Central memory CD4-positive, alpha-beta T cell (primary cell): ENCODE measurements around the gene MFSD12.
"Not testable (repeated sequence)": the region's sequence is repeated elsewhere in the genome, so short reads cannot be mapped to it uniquely, and the experiment has no call there.

Experiments used
- DNase-seq: peaks from one replicate; pipeline ENCODE4 v3.0.0; 2022

MFSD12 gene

GRCh38 chr19:3536429-3537100, 20.8 kb downstream of the MFSD12 start:
- DNase-seq = no peak

GRCh38 chr19:3535981-3536380, 21.4 kb downstream of the MFSD12 start:
- no peak for DNase-seq

- no peak for DNase-seq
These were observed 21.8 kb downstream of the MFSD12 start for GRCh38 chr19:3535563-3535965.

- no peak for DNase-seq
These were observed 22.2 kb downstream of the MFSD12 start for GRCh38 chr19:3535235-3535535.

- no peak for DNase-seq
These were observed 22.8 kb downstream of the MFSD12 start for GRCh38 chr19:3534375-3535234.

GRCh38 chr19:3533563-3534216, 23.7 kb downstream of the MFSD12 start:
- no peak for DNase-seq

- no peak for DNase-seq
These were observed 24.4 kb downstream of the MFSD12 start for GRCh38 chr19:3533033-3533432.

- DNase-seq = no peak
These were observed 25.1 kb downstream of the MFSD12 start for GRCh38 chr19:3532154-3532786.

GRCh38 chr19:3531716-3532115, 25.7 kb downstream of the MFSD12 start:
- no peak for DNase-seq

- DNase-seq = no peak
These were observed 27.0 kb downstream of the MFSD12 start for GRCh38 chr19:3530389-3530788.

- not testable (repeated sequence) for DNase-seq
These were observed 28.1 kb downstream of the MFSD12 start for GRCh38 chr19:3529299-3529698.

- no peak for DNase-seq
These were observed 28.7 kb downstream of the MFSD12 start for GRCh38 chr19:3528539-3529211.

- DNase-seq = no peak
These were observed 29.3 kb downstream of the MFSD12 start for GRCh38 chr19:3528080-3528479.

- DNase-seq = no peak
These were observed 30.0 kb downstream of the MFSD12 start for GRCh38 chr19:3527238-3527910.

- DNase-seq = no peak
These were observed 30.7 kb downstream of the MFSD12 start for GRCh38 chr19:3526507-3527237.

- DNase-seq = no peak
These were observed 32.4 kb downstream of the MFSD12 start for GRCh38 chr19:3524904-3525451.

- DNase-seq = no peak
These were observed 33.1 kb downstream of the MFSD12 start for GRCh38 chr19:3524078-3524842.

- no peak for DNase-seq
These were observed 33.9 kb downstream of the MFSD12 start for GRCh38 chr19:3523361-3524077.
